NB4 (cell line): ENCODE results near the gene NUTM2A.
"Not testable (repeated sequence)": the region's sequence is repeated elsewhere in the genome, so short reads cannot be mapped to it uniquely, and the experiment has no call there.

Source experiments
- DNase-seq: peaks from one replicate; pipeline ENCODE4 v3.0.0; 2010; ENCODE audit warnings: low read depth
- H3K4me3 ChIP-seq: one replicate; pipeline ENCODE4 v1.5.1; 2011; ENCODE audit warnings: mild to moderate bottlenecking, low read depth, low read length, moderate library complexity
- TF ChIP-seq, protein P1 (sequence below): IDR thresholded peaks from 2 replicates; pipeline ENCODE4 v1.6.1; 2011; ENCODE audit warnings: low read depth, low read length

Gene NUTM2A, protein sequence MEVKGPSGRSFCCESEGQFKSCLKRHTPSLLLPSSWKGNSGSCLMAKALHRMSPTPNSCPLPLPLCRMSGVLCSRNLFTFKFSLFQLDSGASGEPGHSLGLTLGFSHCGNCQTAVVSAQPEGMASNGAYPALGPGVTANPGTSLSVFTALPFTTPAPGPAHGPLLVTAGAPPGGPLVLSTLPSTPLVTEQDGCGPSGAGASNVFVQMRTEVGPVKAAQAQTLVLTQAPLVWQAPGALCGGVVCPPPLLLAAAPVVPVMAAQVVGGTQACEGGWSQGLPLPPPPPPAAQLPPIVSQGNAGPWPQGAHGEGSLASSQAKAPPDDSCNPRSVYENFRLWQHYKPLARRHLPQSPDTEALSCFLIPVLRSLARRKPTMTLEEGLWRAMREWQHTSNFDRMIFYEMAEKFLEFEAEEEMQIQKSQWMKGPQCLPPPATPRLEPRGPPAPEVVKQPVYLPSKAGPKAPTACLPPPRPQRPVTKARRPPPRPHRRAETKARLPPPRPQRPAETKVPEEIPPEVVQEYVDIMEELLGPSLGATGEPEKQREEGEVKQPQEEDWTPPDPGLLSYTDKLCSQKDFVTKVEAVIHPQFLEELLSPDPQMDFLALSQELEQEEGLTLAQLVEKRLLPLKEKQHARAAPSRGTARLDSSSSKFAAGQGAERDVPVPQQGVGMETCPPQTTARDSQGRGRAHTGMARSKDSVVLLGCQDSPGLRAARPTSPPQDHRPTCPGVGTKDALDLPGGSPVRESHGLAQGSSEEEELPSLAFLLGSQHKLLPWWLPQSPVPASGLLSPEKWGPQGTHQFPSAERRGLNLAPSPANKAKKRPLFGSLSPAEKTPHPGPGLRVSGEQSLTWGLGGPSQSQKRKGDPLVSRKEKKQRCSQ

DNA sequence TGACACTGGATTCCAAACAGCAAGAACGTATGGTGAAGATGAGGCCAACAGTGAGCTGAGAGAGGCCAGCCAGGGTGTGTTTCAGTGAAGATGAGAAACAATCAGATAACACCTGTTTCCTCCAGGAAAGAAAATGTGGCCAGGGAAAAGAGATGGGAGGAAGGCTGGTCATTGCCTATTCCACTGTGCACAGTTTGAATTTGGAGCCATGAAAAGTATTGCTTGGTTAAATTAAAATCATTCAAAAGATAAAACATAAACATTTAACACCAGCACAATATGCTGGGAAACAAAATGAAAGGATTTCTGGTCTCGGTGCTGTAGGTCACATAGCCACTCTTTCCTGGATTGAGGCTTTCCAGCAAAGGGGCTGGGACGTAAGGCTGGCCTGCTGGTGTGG lies at the start of gene NUTM2A:
NUTM2A (plus strand) TSS at position 301 of the 400 bp plus-strand sequence. CDS start 383 bp downstream, outside the sequence.
- not testable (repeated sequence) for DNase-seq, H3K4me3 ChIP-seq

DNA sequence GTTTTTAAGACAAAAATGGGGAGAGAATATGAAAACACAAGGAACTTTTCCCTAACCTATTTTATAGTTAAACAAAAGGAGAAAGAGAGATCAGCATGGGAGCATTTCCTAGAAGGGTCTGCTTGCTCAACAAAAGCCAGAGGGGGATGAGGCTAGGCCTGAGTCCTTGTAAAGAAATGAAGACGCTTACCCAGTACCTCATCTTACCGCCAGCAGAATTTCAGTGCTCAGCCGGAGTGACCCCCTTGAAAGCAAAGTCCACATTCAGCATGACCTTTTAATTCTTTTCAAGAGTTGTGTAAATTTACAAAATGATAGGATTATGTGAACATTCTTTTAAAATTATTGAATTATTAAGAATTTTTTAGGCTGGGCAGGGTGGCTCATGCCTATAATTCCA lies 47.7 kb upstream of the NUTM2A start:
- H3K4me3 ChIP-seq, DNase-seq: not testable (repeated sequence)

DNA sequence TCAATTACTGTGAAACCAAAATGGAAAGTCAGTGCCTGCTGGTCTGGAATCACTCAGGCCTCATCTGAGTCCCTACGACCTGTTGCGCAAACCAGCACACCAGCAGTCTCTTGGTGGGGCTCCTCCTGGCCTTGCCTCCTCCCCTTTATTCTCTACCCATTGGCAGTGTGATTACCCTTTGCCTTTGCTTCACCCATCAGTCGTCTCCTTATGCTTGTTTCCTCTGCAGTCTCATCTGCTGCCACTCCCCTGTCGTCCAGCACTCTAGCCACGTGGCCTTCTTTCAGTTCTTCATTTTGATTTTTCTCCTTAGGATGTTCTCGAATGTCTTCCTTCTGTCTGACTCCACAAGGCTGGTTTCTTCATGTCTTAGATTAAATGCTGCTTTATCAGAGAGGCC lies 40.8 kb upstream of the NUTM2A start:
- not testable (repeated sequence) for H3K4me3 ChIP-seq
- DNase-seq = peak; percentile 47

DNA sequence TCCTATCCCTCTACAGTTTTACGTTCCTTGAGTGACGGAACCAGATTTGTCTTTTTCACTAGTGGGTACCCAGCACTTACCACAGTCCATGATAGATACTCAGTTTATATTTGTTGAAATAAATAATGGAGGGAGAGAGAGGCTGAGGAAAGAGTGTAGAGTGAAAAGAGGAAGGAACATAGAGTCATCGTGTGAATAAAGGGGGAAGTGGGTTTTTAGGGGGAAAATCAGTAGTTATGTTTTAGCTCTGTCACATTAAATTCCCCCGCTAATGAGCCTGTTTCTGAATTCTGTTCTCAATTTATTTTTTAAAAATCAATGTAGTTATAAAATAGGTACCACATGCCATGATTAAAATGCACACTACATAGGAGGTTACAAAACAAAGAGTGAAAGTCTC lies 39.2 kb upstream of the NUTM2A start:
- not testable (repeated sequence) for H3K4me3 ChIP-seq
- peak; percentile 11 for DNase-seq

DNA sequence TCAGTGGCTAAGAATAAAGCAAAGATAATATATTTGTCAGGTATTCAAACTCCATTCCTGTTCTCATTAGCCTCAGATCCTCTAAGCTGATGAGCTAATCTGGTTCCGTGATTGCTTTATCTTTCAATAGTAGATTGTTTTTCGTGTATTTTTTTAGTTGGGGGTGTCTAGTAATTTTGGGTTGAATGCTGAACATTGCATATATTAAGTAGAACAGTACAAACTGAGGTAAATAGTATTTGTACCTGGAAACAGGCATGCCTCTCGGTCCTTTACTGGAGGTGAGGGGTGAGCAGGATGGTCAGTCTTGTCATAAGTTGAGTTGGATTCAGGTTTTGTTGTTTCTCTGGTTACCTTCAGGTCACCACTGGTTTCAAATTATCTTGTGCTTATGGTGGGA lies 37.7 kb upstream of the NUTM2A start:
- DNase-seq, H3K4me3 ChIP-seq: not testable (repeated sequence)

DNA sequence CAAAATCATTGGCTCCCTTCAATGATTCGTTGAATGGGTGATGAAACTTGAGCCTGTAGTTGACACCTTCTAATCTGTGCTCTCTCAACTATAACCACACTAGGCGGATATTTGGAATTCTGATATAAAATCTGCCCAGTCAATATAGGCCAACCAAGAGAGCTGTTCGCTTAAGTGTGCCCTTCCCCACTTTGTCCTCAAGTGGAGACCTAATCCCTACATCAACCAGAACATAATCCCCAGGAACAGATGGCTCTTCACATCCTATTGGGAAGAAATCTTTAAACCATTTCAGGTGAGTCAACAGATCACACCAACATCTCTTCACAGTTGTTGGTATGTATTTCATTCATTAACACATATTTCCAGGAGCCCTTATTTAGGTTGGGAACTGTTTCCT lies 33.4 kb upstream of the NUTM2A start:
- H3K4me3 ChIP-seq, DNase-seq: not testable (repeated sequence)

DNA sequence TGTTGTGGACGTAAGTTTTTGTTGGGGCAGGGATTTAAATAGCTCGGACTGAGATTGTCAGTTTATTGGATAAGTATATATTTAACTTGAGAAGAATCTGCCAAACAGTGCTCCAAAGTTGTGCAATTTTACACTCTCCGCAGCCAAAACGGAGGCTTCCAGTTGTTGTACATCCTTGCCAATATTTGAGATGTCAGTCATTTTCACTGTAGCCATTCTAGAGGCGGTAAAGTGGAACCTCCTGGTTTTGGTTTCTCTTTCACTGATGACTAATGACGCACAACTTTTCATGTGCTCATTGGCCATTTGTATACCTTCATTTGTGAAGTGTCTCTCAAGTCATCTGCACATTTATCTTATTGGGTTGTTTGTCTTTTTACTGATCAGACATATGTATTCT lies 24.3 kb upstream of the NUTM2A start:
- DNase-seq = peak; percentile 28
- H3K4me3 ChIP-seq = not testable (repeated sequence)

DNA sequence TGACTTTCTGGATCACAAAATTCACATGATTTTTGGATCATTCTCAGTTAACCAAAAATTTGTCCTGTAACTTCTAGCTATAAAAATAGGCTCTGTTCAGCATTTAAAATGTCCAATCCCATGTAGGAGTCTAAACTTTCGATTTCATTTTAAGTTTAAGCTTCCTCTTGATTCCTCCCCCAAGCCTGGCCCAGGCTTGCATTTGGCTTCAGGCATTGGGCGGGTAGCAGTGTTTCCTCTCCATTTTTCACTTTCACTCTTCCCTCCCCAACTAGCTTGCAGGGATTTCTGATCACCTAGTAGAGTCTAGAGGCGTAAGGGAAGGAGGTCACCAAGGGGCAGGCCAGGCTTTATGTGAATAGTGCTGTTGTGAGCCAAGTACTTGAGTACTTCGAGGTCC lies 20.4 kb upstream of the NUTM2A start:
- DNase-seq, H3K4me3 ChIP-seq: not testable (repeated sequence)

DNA sequence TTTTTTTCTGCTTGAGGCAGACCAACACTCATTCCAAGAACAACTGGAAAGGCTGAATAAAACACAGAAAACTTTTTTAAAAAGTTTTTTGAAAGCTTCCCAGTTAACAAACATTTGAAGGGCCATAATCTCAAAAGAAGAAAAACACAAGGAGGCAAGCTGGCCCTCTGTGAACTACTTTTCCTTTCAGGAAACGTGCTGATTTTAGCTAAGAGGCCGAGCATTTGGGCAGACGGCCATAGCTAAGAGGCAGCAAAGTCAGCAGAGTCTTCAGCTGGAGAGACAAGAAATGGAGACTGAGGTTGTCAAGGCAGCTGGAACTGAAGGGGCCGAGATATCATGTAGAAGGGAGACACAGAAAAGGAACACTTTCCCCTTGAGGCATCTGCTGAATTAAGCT lies 18.3 kb upstream of the NUTM2A start:
- DNase-seq, H3K4me3 ChIP-seq: not testable (repeated sequence)

DNA sequence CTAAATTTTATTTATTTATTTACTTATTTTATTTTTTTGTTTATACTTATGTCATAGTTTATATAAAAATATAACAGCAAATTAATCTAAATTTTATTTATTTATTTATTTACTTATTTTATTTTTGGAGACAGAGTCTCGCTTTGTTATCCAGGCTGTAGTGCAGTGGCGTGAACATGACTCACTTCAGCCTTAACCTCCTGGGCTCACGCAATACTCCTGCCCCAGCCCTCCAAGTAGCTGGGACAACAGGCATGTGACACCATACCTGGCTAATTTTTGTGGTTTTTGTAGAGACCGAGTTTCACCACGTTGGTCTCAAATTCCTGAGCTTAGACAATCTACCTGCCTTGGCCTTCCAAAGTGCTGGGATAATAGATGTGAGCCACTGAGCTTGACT lies 14.9 kb upstream of the NUTM2A start:
- H3K4me3 ChIP-seq, DNase-seq: not testable (repeated sequence)

DNA sequence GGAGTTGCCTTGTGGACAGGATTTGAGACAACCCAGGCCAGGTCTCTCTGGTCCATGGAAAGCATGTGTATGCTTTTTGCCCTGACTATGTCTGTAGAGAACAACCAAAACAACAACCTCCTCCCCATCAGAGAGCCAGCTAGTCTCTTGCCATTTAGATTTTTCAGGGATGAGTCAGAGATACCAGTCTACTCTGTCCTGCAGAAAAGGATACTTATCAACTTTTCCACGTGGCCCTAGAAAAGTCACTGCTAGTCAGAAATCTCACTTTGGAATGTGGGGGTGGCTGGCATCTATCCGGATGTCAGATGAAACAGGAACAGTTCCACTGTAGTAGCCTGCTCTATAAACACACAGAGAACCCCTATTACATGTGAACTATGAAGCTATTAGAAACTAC lies 13.4 kb upstream of the NUTM2A start:
- not testable (repeated sequence) for DNase-seq, H3K4me3 ChIP-seq

DNA sequence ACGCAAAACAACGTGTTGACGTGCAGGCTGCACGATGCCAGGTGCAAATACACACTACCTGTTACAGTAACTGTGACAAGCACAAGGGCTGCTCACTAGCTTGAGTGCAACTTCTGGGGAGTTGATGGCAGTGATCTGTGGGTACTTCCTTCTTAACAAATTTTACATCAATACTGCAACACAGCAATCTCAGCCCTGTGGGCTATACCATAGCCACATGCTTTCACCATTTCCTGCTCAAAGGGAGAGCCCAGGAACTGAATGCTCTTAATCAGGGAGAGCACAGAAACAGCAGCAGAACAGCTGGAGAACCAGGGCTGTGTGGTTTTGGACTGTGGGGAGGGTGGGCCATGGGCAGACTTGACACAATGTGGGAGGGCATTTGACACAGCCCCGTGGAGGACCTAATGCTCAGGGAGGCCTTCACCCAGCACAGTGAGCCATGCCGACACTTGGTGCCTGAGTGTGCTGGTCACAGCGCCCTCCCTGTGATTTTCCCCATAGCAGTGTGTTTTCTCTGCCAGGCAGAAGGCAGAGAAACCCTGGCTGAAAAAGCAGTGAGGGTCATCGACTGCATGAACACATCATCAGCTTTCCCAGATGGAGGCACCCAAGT lies 12.0 kb upstream of the NUTM2A start:
- peak; percentile 81 for DNase-seq
- H3K4me3 ChIP-seq = peak overlapping the region; percentile 28

DNA sequence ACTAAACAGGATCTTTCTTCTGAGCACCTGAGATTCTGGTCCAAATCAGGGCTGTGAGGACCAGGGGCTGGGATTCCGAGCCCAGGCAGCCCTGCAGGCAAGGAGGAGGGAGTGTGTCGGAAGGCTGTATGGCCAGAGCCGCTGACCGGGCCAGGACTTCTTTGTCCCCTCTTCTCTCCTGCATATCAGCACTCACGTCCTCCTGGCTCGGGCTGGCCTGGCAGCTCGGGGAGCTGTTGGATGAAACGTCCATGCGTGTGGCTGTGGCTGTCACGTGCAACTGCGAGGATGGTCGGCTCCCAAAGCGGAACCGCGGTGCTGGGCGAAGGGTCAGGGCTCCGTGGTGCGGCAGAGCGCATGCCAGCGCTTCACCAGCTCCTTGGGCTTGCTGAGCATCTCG lies 11.4 kb upstream of the NUTM2A start:
- peak; percentile 65 for DNase-seq
- TF ChIP-seq, protein P1, sequence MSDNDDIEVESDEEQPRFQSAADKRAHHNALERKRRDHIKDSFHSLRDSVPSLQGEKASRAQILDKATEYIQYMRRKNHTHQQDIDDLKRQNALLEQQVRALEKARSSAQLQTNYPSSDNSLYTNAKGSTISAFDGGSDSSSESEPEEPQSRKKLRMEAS = peak; percentile 26; the same call in 1 of the 2 replicates
- H3K4me3 ChIP-seq = peak overlapping the region; percentile 28

DNA sequence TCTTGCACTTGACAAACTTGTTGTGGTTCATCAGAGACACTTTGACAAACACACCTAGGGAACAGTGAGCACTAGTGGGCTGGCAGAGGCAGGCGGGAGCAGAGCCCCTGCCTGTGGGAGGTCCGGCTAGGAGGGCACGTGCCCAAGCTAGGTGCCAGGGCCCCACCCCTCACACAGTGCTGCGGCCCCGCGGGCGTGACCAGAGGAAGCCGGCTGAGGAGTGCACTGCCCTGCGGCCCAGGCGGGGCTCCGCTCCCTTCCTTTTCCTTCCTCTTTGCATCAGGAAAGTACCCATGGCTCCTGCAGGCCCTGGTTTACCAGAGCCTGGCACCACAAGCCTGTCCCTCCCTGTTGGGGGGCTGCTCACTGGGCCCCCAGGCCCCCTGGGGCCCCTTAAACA lies 9.1 kb upstream of the NUTM2A start:
- not testable (repeated sequence) for H3K4me3 ChIP-seq, DNase-seq

DNA sequence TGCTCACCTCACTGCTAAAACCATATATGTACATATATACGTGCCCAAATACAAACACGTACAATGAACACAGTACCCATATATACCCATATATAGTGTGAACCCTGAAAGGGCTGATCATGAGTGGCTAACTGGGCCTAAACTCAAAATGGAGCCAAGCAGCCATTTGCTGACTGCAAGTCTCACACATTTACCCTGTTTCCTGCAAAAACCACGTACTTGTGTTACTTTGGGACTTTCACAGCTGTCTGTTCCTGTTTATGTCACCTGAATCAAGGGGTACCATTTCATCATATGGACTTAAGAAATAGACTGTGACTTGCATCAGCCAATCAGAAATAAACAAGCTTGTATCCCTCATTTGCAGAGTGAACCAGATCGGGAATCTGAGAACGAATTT lies 5.9 kb upstream of the NUTM2A start:
- DNase-seq, H3K4me3 ChIP-seq: not testable (repeated sequence)

DNA sequence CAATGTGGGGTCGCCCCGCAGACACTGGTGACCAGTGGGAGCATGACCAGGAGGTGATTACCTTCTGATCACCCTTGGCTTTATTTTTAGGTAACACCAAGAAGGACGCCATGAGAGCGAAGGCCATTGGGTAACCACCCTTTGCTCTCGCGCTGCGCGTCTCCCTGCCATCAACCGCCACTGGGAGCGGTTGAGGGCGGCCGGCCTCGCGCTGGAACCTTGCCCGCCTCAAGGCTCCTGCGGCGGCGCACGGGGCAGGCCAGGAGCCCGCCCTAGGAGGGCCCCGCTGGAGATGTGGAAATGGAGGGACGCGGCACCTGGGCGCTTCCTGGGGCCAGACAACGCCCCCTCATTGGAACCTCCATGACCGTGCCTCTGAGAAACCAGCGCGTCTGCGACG lies 2.5 kb upstream of the NUTM2A start:
- not testable (repeated sequence) for DNase-seq, H3K4me3 ChIP-seq

DNA sequence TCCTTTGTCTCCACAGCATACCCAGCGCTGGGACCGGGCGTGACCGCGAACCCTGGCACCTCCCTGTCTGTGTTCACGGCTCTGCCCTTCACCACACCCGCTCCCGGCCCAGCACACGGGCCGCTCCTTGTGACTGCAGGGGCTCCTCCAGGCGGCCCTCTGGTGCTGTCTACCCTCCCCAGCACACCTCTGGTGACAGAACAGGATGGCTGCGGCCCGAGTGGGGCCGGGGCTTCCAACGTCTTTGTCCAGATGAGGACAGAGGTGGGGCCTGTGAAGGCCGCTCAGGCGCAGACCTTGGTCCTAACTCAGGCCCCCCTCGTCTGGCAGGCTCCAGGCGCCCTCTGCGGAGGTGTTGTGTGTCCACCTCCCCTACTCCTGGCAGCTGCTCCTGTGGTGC lies 3.0 kb downstream of the NUTM2A start:
- not testable (repeated sequence) for DNase-seq, H3K4me3 ChIP-seq

DNA sequence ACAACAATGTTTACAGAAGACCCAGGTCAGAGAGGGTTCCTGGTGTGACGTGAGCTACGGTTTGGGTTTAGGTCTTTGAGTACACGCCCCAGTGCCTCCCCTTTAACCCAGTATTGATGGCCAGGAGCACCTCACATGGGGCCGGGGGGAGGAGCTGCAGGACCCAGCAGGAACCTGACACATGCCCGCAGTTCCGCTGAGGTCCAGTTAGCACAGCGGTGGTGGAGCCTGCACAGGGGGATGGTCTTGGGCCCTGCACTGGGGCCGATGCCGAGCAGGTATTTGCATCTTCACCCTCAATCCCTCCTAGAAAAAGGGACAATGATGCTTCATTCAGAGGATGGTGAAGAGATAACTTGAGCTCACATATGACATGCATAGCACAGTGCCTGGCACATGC lies 4.0 kb downstream of the NUTM2A start:
- H3K4me3 ChIP-seq, DNase-seq: not testable (repeated sequence)

DNA sequence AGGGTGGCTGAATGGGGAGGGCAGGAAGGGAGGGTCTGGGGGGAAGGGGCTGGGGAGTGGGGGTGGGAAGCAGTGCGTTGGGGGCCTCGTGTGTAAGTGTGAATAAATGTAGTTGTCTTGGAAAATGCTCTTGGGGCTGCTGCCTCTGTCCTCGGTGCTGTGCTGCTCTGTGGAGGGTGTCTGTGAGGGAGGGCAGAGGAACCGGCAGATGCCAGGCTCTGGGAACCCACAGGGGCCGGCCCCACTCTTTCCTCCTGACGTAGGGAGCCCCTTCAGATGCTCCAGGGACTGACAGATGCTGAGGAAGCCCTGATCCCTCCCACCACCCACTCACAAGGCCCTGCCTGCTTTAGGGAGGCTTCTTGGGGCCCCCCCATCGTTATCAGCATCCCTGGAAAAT lies 9.6 kb downstream of the NUTM2A start:
- not testable (repeated sequence) for DNase-seq, H3K4me3 ChIP-seq
